ENCODE data around the gene MRPS30.
"Not testable (repeated sequence)": the region's sequence is repeated elsewhere in the genome, so short reads cannot be mapped to it uniquely, and the experiment has no call there.

Gene MRPS30

DNA sequence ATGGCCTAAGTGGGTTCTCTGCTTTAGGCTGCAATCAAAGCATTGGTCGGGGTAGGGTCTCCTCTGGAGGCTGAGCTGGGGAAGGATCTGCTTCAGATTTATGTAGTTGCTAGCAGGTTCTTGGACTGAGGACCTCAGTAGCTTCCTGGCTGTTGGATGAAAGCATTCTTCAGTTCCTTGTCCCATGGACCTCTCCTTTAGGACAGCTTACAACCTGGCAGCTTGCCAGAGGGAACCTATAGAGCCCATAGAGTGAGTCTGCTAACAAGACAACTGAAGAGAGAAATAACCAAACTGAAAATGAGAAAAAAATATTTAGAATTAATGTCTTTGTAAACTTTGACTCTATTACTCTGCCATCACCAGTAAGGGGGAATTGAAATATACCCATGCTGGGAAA lies 12.4 kb downstream of the MRPS30 start:
- DNase-seq (ENCODE audit: low spot score) = no peak

DNA sequence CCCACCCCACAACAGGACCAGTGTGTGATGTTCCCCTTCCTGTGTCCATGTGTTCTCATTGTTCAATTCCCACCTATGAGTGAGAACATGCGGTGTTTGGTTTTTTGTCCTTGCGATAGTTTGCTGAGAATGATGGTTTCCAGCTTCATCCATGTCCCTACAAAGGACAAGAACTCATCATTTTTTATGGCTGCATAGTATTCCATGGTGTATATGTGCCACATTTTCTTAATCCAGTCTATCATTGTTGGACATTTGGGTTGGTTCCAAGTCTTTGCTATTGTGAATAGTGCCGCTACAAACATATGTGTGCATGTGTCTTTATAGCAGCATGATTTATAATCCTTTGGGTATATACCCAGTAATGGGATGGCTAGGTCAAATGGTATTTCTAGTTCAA lies 15.9 kb downstream of the MRPS30 start:
- DNase-seq (ENCODE audit: low spot score) = not testable (repeated sequence)

DNA sequence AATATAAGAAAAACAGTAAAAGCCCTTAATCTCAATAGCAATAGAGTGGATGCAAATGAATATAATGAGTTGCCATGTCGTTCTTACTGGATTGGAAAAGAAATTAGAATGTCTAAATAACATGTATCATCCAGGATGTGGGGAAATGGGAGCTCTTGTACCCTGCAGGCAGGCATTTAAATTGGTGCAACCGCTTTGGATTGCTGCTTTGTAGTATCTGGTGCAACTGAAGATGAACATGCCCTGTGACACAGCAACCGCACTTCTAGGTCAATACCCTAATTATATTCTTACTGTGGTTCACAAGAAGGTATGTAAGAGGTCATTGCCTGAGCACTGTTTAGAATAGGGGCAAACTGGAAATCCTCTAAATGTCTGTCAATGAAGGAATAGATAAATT lies 18.9 kb downstream of the MRPS30 start:
- no peak for DNase-seq (ENCODE audit: low spot score)

DNA sequence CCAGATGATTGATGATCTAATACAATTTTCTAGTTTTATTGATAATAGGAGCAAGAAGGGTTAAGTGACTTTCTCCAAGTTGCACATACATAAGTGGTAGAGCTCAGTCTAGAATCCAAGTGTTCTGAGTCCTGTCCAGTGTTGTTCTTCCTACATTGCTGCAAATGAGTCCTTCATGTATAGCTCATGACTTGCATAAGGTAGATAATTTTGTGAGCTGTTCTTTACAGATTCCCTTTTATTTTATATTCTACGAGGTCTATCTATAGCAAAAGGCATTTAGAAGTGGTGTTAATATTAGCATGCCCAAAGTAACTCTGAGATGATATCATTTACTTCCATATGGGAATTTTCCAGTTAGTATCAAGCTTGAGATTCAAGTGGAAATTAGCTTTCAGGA lies 20.0 kb downstream of the MRPS30 start:
- no peak for DNase-seq (ENCODE audit: low spot score)

DNA sequence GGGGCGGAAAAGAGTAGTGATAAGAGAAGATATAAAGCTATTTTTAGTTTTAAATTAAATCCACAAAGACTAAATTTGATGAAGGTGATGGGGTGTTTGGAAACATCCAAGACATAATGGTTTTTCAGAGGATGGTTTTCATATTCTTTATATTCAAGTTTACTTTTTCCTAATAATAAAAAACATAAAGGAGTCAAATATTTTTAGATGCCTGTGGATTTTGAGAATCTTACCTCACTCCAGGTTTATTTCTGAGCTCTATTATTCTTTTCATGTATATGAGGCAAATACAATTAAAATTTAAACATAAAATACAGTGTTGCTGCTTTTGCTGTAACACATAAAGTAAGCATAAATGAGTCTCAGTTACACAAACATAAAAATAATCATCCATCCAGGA lies 22.2 kb downstream of the MRPS30 start:
- no peak for DNase-seq (ENCODE audit: low spot score)

DNA sequence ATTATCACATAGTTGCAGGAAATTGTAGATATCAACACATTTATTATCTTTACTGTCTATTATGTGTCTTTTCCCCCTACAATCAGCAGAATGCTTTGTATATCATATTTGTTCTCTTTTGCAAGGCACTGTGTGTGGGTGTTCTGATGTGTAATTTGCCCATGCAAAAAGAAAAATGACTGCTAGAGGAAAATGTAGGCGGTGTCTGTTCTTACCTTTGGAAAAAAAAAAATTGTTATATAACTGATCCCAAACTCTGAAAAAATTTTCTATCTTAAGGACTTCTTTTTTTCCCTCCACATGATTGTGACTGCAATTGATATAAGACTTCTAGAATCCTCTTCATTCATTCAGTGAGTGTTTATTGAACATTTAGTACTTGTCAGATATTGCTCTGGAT lies 24.5 kb downstream of the MRPS30 start:
- no peak for DNase-seq (ENCODE audit: low spot score)

DNA sequence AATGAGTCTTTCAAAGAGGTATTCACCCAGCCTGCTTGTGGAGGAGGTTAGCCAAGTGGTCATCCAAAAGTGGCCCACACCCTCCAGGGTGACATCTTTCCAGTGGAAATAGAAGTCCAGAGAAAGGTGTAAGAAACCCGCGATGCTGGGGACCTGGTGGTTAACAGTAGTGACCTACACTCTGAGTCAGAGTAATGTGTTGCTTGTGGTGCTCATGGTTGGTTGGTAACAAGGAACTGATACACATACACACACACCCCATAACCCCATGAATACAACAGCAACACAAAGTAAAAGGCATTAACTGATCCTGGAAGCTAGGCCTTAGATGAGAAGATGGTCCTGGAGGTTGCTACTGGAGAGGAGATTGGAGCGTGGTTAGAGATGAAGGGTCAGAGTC lies 26.9 kb downstream of the MRPS30 start:
- DNase-seq (ENCODE audit: low spot score) = no peak

DNA sequence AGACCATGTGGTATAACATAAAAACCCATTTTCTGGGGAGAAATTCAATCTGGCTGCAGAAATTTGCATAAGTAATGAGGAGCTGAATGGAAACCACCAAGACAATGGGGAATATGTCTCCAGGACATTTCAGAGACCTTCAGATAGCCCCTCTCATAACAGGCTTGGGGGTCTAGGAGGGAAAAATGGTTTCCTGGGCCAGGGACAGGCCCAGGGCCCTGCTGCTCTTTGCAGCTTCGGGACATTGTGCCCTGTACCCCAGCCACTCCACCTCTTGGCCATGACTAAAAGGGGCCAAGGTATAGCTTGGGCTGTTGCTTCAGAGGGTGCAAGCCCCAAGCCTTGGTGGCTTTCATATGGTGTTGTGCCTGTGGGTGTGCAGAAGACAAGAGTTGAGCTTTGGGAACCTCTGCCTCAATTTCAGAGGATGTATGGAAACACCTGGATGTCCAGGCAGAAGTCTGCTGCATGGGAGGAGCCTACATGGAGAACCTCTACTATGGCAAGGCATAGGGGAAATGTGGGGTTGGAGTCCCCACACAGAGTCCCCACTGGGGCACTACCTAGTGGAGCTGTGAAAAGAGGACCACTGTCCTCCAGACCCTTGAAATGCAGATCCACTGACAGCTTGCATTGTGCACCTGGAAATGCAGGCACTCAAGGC lies 30.4 kb downstream of the MRPS30 start:
- DNase-seq (ENCODE audit: low spot score) = no peak

DNA sequence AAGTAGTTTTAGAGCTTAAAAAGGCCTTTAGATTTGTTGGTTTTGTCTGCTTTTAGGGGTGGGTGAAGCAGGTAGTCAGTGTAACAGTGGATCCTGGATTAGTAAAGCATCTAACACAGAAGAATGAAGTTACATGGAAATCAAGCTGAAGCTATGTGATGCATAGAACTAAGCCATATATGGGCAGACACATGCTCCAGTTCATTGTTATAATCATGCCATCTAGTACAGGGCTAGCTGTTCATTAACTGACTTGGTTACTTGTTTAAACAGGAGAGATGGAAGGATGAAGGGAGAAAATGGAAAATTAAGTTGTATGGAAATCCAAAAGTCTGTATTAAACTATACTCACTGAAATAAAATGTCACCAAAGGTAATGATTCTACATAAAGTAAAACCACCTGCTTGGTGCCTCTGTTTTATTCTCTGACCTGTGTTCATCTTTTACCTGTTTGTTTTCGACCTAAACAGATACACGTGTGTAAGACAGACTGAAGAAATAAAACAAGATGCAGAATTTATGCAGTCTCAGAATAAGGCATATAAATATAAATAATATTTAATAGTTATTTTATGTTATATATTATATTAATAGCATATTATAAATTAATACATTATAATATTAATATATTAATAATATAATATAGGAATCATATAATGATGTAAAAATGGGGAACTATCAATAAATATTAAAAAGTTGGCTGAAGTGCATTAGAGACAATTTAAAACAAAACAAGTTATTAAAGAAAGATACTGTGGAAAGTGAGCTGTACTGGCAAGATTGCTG lies 33.9 kb downstream of the MRPS30 start:
- DNase-seq (ENCODE audit: low spot score) = no peak

DNA sequence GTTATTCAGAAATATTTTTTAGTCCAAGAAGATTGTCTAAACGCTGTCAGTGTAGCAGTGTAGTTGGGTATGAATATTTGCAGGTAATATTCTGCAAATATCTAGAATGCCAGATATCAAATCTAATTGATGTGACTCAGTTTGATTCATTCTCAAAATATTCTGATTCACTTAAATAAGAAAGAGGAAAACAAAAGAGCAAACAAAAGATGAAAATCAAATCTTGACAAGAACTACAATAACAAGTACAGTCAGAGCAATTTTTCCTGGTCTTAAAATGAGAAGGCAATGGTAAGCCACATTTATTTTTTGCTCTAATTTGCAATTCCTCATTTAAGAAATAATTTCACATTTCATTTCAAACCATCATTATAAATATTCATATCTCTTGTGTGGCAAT lies 36.0 kb downstream of the MRPS30 start:
- no peak for DNase-seq (ENCODE audit: low spot score)

DNA sequence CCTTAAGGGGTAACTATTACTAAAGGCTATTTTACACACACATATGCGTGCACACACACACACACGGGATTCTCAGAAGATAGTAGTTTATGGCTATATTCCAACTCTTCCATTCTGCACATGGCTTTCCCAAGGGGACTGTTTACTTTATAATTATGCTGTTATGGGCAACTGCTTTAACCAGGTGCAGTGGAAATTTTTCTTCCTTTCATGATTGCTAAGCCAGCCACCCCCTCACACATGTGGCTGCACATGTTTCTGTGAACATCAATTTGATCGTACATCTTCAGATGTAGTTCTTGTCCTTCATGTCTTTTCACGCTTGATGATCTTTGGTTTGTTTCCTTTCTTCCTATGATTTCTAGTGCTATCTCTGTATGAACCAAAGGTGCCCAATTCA lies 37.0 kb downstream of the MRPS30 start:
- no peak for DNase-seq (ENCODE audit: low spot score)

DNA sequence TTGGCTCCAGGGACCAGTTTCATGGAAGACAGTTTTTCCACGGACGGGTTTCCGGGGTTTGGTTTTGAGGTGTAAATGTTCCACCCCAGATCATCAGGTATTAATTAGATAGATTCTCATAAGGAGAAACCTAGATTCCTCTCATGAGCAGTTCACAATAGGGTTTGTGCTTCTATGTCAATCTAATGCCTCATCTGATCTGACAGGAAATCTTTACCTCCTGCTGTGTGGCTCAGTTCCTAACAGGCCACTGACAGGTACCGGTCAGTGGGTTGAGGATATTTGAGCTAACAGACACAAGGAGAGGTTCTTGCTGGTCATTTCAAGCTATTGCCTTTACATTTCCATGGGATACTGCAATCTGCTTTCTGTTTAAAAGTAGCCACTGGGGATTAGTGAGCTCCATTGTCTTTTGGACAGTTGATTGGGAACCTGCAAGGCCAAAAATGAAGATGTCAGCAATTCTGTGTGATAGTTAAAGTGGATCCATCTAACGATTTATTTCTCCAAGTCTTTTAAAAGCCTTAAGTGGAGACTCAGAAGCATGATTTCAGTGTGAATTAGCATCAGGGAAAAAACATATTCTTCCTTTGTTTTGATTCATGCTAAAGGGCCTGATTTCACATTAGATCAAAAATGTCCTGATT lies 38.6 kb downstream of the MRPS30 start:
- DNase-seq (ENCODE audit: low spot score) = no peak

DNA sequence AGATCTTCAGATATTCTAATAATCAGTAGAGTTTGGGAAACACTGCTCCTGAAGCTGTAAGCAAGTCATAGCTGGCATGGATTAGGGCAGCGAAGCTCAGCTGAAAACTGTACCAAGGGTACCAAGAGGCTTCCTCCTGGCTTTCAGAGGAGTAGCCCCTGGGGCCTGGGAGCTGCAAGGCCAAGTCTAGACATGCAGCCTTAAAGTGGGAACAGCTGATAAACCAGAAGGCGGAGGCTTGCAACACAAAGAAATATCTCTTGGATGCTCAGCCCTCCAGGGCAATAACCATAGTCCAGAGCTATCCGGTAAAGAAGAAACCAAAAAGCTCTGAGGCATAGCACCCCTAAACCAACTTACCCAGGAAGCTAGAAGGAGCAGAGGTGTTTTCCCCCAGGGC lies 51.5 kb downstream of the MRPS30 start:
- no peak for DNase-seq (ENCODE audit: low spot score)

DNA sequence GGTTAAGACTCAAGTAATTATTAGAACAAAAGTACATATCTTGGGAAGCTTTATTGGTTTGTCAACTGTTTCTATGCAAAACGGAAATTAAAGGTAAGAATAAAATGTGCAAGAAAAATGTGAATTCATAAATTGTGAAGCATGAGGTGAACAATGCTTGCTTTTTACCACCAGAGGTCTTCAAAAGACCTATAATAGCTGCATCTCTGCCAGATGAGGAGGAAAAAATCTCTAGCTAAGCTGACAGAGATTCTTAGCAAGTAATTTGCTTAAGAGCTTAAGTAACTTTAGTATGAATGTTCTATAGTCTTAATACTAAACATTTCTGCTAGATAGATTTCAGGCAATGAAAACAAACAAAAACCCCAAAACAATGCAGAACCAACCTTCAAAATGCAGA lies 54.1 kb downstream of the MRPS30 start:
- DNase-seq (ENCODE audit: low spot score) = no peak
